Measurements from ENCODE around the gene TMEM212.

The TMEM212 gene

GRCh38 chr3:171875923-171876412 lies 32.8 kb downstream of the TMEM212 start:
- TF ChIP-seq CTCF (IDR thresholded peaks at IDR 0.05; ENCODE audit: low read depth, low read length, missing control alignments) = no peak
- DNase-seq (ENCODE audit: extremely low read depth, low read depth) = no peak
- H3K4me3 ChIP-seq (replicated peaks; ENCODE audit: low read depth, low read length) = no peak overlapping the region

- H3K4me3 ChIP-seq (replicated peaks; ENCODE audit: low read depth, low read length) = no peak overlapping the region
- no peak for TF ChIP-seq CTCF (IDR thresholded peaks at IDR 0.05; ENCODE audit: low read depth, low read length, missing control alignments)
- peak; percentile 91 for DNase-seq (ENCODE audit: extremely low read depth, low read depth)
Observed at GRCh38 chr3:171876680-171877147, 33.6 kb downstream of the TMEM212 start.

GRCh38 chr3:171878461-171879225 lies 35.5 kb downstream of the TMEM212 start:
- DNase-seq (ENCODE audit: extremely low read depth, low read depth) = no peak
- H3K4me3 ChIP-seq (replicated peaks; ENCODE audit: low read depth, low read length) = no peak overlapping the region
- no peak for TF ChIP-seq CTCF (IDR thresholded peaks at IDR 0.05; ENCODE audit: low read depth, low read length, missing control alignments)

GRCh38 chr3:171879472-171879871 lies 36.3 kb downstream of the TMEM212 start:
- TF ChIP-seq CTCF (IDR thresholded peaks at IDR 0.05; ENCODE audit: low read depth, low read length, missing control alignments) = no peak
- no peak for DNase-seq (ENCODE audit: extremely low read depth, low read depth)

GRCh38 chr3:171880101-171880870 lies 37.1 kb downstream of the TMEM212 start:
- no peak for TF ChIP-seq CTCF (IDR thresholded peaks at IDR 0.05; ENCODE audit: low read depth, low read length, missing control alignments)
- DNase-seq (ENCODE audit: extremely low read depth, low read depth) = no peak
- H3K4me3 ChIP-seq (replicated peaks; ENCODE audit: low read depth, low read length) = no peak overlapping the region

More at GRCh38 chr3:171879472-171879871, 36.3 kb downstream of the TMEM212 start:
- no peak overlapping the region for H3K4me3 ChIP-seq (replicated peaks; ENCODE audit: low read depth, low read length)

- no peak for TF ChIP-seq CTCF (IDR thresholded peaks at IDR 0.05; ENCODE audit: low read depth, low read length, missing control alignments)
- no peak for DNase-seq (ENCODE audit: extremely low read depth, low read depth)
- H3K4me3 ChIP-seq (replicated peaks; ENCODE audit: low read depth, low read length) = no peak overlapping the region
Observed at GRCh38 chr3:171881251-171881650, 38.1 kb downstream of the TMEM212 start.
